ENCODE results near the gene PSME1. TPM values are rescaled to one million over a fixed set of nuclear protein-coding genes. Genes with fewer than 3 reads are reported as not detected.

Gene PSME1
- total RNA-seq, 4 donors from 2014 or later = 81.0 to 175 (median 131) TPM

DNA sequence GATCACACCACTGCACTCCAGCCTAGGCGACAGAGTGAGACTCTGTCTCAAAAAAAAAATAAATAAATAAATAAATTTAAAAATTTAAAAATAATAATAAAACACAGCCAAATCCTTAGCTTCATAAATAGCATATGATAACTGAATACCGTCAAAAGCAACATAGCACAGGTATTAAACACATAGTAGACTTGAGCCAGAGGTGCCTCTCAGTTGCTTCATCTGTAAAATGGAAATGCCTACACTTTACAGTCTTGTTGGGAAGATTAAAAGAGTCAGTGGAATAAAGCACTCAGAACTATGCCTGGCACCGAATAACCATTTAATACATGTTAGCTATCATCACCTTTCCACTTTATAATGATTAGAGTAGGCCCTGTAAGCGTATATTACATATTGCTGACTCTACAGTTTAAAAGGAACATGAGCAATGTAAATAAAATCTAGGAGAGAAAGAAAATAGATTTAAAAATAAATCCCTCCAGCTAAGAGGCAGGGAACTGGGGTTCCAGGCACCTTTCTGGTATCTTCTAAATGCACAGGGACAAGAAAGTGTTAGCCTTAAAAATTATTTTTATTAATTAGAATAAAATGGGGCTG is 29.2 kb upstream of the PSME1 start:
- Histone ChIP-seq H3K9me3 (no peaks in the 10 kb centered on the region), H3K36me3 (no peaks in the 10 kb centered on the region), H3K4me1 (no peaks in the 10 kb centered on the region), H3K27me3 (no peaks in the 10 kb centered on the region), H3K27ac (no peak overlapping the region), H3K4me3 (no peak overlapping the region)
- no peak for TF ChIP-seq POLR2A (IDR thresholded peaks at IDR 0.05)
- no peak for TF ChIP-seq CTCF (IDR thresholded peaks at IDR 0.05)
- intact Hi-C loops (cut with DNase I; ENCODE audit: low total_unique reads) = no loop called here
- DNase-seq = no peak

GRCh38 chr14:24108336-24108874 is 27.6 kb upstream of the PSME1 start:
- Histone ChIP-seq H3K27ac (no peak overlapping the region), H3K9me3 (no peaks in the 10 kb centered on the region), H3K4me1 (no peaks in the 10 kb centered on the region), H3K27me3 (no peaks in the 10 kb centered on the region), H3K36me3 (no peaks in the 10 kb centered on the region), H3K4me3 (no peak overlapping the region)
- TF ChIP-seq POLR2A (IDR thresholded peaks at IDR 0.05) = no peak
- TF ChIP-seq CTCF (IDR thresholded peaks at IDR 0.05) = no peak
- DNase-seq = no peak
- intact Hi-C loops (cut with DNase I; ENCODE audit: low total_unique reads) = no loop called here

DNA sequence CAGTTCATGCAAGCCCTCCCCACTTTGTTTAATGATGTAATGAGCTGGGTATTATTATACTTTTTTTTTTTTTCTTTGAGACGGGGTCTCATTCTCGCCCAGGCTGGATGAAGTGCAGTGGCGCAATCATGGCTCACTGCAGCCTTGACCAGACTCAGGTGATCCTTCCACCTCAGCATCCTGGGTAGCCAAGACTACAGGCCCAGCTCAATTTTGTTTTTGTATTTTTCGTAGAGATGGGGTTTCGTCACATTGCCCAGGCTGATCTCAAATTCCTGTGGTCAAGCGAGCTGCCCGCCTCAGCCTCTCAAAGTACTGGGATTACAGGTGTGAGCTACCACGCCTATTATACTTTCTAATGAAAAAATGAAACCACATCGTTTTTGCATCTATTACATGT is 25.9 kb upstream of the PSME1 start:
- Histone ChIP-seq H3K27me3 (no peaks in the 10 kb centered on the region), H3K4me1 (no peaks in the 10 kb centered on the region), H3K27ac (no peak overlapping the region), H3K9me3 (no peaks in the 10 kb centered on the region), H3K4me3 (no peak overlapping the region), H3K36me3 (no peaks in the 10 kb centered on the region)
- TF ChIP-seq CTCF (IDR thresholded peaks at IDR 0.05) (no peak), POLR2A (IDR thresholded peaks at IDR 0.05) (no peak)
- intact Hi-C loops (cut with DNase I; ENCODE audit: low total_unique reads) = no loop called here
- DNase-seq = no peak

DNA sequence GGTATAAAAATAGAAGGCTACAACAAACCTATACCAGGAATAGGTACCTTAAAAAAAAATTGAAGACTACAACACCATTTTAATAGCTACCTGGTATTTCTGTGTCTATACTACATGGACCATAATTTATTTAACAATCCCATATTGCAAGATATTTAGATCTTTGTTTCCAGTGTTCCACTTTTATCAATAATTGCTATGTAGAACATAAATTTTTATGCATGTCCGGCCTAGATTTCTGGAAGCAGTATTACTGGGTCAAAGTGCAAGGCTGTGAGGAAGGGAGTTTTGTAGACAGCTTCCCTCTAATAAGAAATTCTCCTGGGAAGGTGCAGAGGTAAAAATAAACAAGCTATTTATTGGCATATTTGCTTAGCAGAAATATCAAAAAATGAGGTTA is 25.5 kb upstream of the PSME1 start:
- Histone ChIP-seq H3K4me3 (no peak overlapping the region), H3K4me1 (no peaks in the 10 kb centered on the region), H3K36me3 (no peaks in the 10 kb centered on the region), H3K27me3 (no peaks in the 10 kb centered on the region), H3K27ac (no peak overlapping the region), H3K9me3 (no peaks in the 10 kb centered on the region)
- intact Hi-C loops (cut with DNase I; ENCODE audit: low total_unique reads) = no loop called here
- no peak for DNase-seq
- no peak for TF ChIP-seq CTCF (IDR thresholded peaks at IDR 0.05)
- no peak for TF ChIP-seq POLR2A (IDR thresholded peaks at IDR 0.05)

DNA sequence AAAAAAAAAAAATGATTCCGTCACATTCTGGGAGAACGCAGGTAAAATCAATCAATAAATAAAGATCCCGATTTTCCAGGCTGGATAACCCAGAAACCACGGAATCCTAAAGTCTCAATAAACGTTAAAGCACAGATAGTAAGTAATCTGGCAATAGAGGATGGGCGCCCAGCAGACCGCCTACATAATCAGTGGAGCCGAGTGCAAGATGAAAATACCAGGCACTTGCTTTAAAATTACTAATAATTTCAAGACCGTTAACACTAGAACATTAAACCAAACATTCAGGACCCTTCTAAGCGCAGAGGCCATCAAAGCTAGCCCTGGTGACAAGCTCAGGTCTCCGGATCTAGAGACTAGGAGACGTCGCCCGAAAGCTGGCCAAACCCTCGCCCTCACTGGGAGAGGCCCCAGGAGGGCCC is 22.6 kb upstream of the PSME1 start:
- peak overlapping the region; percentile 60 to 82 for H3K4me3 ChIP-seq
- H3K4me1 ChIP-seq = no peaks in the 10 kb centered on the region
- intact Hi-C loops (cut with DNase I; ENCODE audit: low total_unique reads) = no loop called here
- H3K27ac ChIP-seq = peak overlapping the region; percentile 99 to 100
- H3K27me3 ChIP-seq = no peaks in the 10 kb centered on the region
- H3K36me3 ChIP-seq = no peaks in the 10 kb centered on the region
- TF ChIP-seq CTCF (IDR thresholded peaks at IDR 0.05) = no peak
- no peaks in the 10 kb centered on the region for H3K9me3 ChIP-seq
- no peak for DNase-seq
